Left renal cortex interstitium (tissue), 4 donors: ENCODE measurements around the gene PTCHD1. TPM values are rescaled to one million over a fixed set of nuclear protein-coding genes. Genes with fewer than 3 reads are reported as not detected.

ENCODE experiments used
- DNase-seq, 4 donors: peaks; one replicate each; pipeline ENCODE4 v3.0.0-alpha.2; 2013; ENCODE audit warnings: low read depth in 4 of 4, low spot score in 2 of 4, missing footprints in 1 of 4
- polyA plus RNA-seq, 4 donors: library from polyadenylated mRNA; unstranded; fragments of 120-200 nt; gene quantifications; one replicate each; pipeline ENCODE4 v1.2.1, GENCODE V29; 2013; ENCODE audit not compliant: insufficient read length in 4 of 4

Gene PTCHD1
- polyA plus RNA-seq, 4 donors: 0.47 to 0.60 (median 0.53) TPM

GRCh38 chrX:23392195-23392594, 57.5 kb downstream of the PTCHD1 start:
- no peak for DNase-seq

- DNase-seq: no peak
Observed at GRCh38 chrX:23394421-23394820, 59.8 kb downstream of the PTCHD1 start.

GRCh38 chrX:23396263-23396662, 61.6 kb downstream of the PTCHD1 start:
- DNase-seq: no peak

DNA sequence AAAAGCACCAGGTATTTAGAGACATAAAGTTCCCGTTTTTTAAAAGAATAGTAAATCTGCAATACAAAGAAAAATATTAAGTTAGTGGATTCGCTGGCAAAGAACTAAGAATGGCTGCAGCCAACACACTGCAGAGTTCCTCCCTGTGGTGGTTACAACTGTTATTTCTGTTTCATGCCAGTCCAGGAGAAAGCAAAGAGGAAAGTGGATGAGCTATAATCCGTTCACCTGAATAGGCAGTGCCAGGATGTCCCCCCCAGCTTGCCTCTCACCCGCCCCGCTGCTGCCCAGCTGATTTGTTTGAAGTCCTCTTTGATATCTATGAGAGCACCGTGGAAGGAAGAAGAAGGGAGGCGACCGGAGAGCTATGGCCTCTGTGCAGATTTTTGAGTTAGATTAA, 63.9 kb downstream of the PTCHD1 start:
- DNase-seq: no peak

DNA sequence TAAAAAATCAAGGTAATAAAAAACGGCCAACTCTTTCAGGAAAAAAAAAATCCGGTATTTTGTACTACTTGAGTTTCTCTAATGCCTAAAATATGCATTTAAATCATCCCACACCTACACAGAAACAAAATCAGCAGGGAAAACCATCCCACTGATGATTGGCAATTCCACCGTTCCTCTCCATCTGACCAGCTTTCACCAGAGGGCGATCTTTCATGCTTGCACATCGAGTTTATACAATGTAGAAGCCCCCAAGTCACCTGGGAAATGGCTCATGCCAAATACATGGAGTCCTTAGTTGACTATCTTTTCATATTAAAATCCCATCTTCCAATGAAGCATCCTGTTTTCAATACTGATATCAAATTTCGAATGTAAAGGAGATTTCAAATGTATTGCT, 69.2 kb downstream of the PTCHD1 start:
- no peak for DNase-seq

- no peak for DNase-seq
Observed at GRCh38 chrX:23422912-23423311, 88.3 kb downstream of the PTCHD1 start.

GRCh38 chrX:23434356-23434884, 99.8 kb downstream of the PTCHD1 start:
- DNase-seq: peak in 2 of 4 donors; percentile 3 to 17

- DNase-seq: no peak
Observed at GRCh38 chrX:23435108-23435507, 100.5 kb downstream of the PTCHD1 start.

- DNase-seq: no peak
Observed at GRCh38 chrX:23435575-23435974, 100.9 kb downstream of the PTCHD1 start.

DNA sequence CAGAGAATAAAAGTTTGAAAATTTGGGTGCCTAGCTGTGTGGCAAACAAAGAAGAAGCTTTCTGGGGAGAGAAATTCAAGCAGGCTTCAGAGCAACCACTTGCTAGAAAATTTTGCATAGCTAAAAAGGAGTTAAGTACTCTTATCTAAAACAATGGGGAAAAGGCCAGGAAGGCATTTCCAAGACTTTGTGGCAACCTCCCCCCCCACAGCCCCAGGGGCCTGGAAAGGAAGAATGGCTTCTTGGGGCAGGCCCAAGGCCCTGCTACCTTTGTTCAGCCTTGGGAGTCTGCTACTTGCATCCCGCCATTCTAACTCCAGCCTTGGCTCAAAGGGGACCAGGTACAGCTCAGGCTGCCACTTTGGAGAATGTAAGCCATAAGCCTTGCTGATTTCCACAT, 102.2 kb downstream of the PTCHD1 start:
- DNase-seq: no peak

DNA sequence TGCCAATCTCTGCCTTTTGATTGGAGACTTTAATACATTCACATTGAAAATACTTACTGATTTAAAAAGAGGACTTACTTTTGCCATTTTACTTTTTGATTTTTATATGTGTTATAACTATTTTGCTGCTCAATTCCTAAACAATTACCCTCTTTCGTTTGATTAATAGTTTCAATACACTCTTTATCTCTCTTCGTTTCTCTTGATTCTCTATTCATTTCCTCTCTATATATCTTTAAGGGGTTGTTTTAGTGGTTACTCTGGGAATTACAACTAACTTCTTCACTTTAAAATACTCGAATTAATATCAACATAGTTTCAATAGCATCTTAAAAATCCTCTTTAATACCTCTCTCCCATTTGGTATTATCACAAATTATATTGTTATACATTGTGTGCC, 116.6 kb downstream of the PTCHD1 start:
- no peak for DNase-seq
